ENCODE data around the gene SPAG9.

DNA sequence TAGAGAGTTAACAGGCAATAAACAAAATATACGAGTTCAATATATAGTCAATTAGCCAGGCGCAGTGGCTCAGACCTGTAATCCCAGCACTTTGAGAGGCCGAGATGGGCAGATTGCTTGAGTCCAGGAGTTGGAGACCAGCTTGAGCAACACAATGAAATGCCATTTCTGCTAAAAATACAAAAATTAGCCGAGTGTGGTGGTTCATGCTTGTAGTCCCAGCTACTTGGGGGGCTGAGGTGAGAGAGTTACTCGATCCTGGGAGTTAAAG, 184.7 kb downstream of the SPAG9 start:
- no peak for TF ChIP-seq CTCF (IDR thresholded peaks at IDR 0.05; ENCODE audit: poor library complexity, severe bottlenecking)
- TF ChIP-seq EZH2 (IDR thresholded peaks at IDR 0.05; ENCODE audit: borderline replicate concordance, insufficient read depth, low read length, poor library complexity, severe bottlenecking) = no peak
- no peak for TF ChIP-seq RAD21 (conservative IDR thresholded peaks at IDR 0.05)
- TF ChIP-seq REST (IDR thresholded peaks at IDR 0.05; ENCODE audit: borderline replicate concordance) = no peak
- TF ChIP-seq POLR2AphosphoS5 (IDR thresholded peaks at IDR 0.05) = no peak
- no peak for TF ChIP-seq MXI1 (conservative IDR thresholded peaks at IDR 0.05; ENCODE audit: poor library complexity, severe bottlenecking)
- no peak for TF ChIP-seq EP300 (conservative IDR thresholded peaks at IDR 0.05; ENCODE audit: poor library complexity, severe bottlenecking)

Data from neural cell (in vitro differentiated cells).